Mesenchymal stem cell (in vitro differentiated cells and primary cell): Measurements from ENCODE around the gene KCNK17.

Experiments used
- DNase-seq: peaks from one replicate; pipeline ENCODE4 v3.0.0-alpha.2; 2013
- H2AFZ ChIP-seq: one replicate; pipeline ENCODE4 v1.6.1; 2013; ENCODE audit warnings: low read depth, mild to moderate bottlenecking, control low read depth, inconsistent platforms, low read length, moderate library complexity
- H2AK5ac ChIP-seq: 2 replicates; pipeline ENCODE4 v1.6.1; 2013; ENCODE audit warnings: low read length, moderate library complexity, mild to moderate bottlenecking, inconsistent platforms; ENCODE audit not compliant: severe bottlenecking
- H2BK120ac ChIP-seq: one replicate; pipeline ENCODE4 v1.6.1; 2013; ENCODE audit warnings: low read depth, mild to moderate bottlenecking, inconsistent platforms, low read length, moderate library complexity
- H2BK12ac ChIP-seq, 2 experiments: one replicate each; pipeline ENCODE4 v1.6.1; 2013; ENCODE audit warnings: inconsistent platforms in 2 of 2, low read length in 2 of 2, mild to moderate bottlenecking in 2 of 2, moderate library complexity in 2 of 2, control low read depth in 1 of 2
- H2BK15ac ChIP-seq: one replicate; pipeline ENCODE4 v1.6.1; 2013; ENCODE audit warnings: mild to moderate bottlenecking, low read depth, inconsistent platforms; ENCODE audit not compliant: poor library complexity, severe bottlenecking
- H2BK5ac ChIP-seq: 2 replicates; pipeline ENCODE4 v1.6.1; 2013; ENCODE audit warnings: low read depth, mild to moderate bottlenecking, low read length, control low read depth, inconsistent platforms; ENCODE audit not compliant: poor library complexity, severe bottlenecking
- H3K14ac ChIP-seq, 2 experiments: one replicate each; pipeline ENCODE4 v1.6.1; 2013; ENCODE audit warnings: inconsistent platforms in 2 of 2, low read length in 2 of 2, control low read depth in 1 of 2, mild to moderate bottlenecking in 1 of 2, moderate library complexity in 1 of 2
- H3K18ac ChIP-seq, 2 experiments: one replicate each; pipeline ENCODE4 v1.6.1; 2013; ENCODE audit warnings: inconsistent platforms in 2 of 2, low read length in 2 of 2, control low read depth in 1 of 2, low read depth in 1 of 2, mild to moderate bottlenecking in 1 of 2
- H3K23ac ChIP-seq, 2 experiments: one replicate each; pipeline ENCODE4 v1.6.1; 2013; ENCODE audit warnings: inconsistent platforms in 2 of 2, low read length in 2 of 2, mild to moderate bottlenecking in 2 of 2, moderate library complexity in 2 of 2, control low read depth in 1 of 2
- H3K27ac ChIP-seq: 2 replicates; pipeline ENCODE4 v1.5.1; 2013; ENCODE audit warnings: mild to moderate bottlenecking, moderate library complexity, low read length, control low read depth, inconsistent platforms; ENCODE audit not compliant: poor library complexity, severe bottlenecking
- H3K27me3 ChIP-seq, 2 experiments: 2 replicates each; pipeline versions ENCODE4 v1.6.1 to v1.7.0; 2013; ENCODE audit warnings: low read length in 2 of 2, mild to moderate bottlenecking in 2 of 2, moderate library complexity in 2 of 2, control low read depth in 1 of 2, inconsistent platforms in 1 of 2; ENCODE audit not compliant: control insufficient read depth in 1 of 2, insufficient read depth in 1 of 2
- H3K36me3 ChIP-seq, 2 experiments: 2 replicates each; pipeline versions ENCODE4 v1.6.1 to v1.7.0; 2013; ENCODE audit warnings: low read length in 2 of 2, control low read depth in 1 of 2, inconsistent platforms in 1 of 2, low read depth in 1 of 2, mild to moderate bottlenecking in 1 of 2; ENCODE audit not compliant: insufficient read depth in 2 of 2, control insufficient read depth in 1 of 2
- H3K4ac ChIP-seq, 2 experiments: one replicate each; pipeline ENCODE4 v1.6.1; 2013; ENCODE audit warnings: inconsistent platforms in 2 of 2, low read length in 2 of 2, mild to moderate bottlenecking in 2 of 2, moderate library complexity in 2 of 2, control low read depth in 1 of 2, low read depth in 1 of 2
- H3K4me1 ChIP-seq: 2 replicates; pipeline ENCODE4 v1.6.1; 2013; ENCODE audit warnings: low read depth, low read length, control low read depth; ENCODE audit not compliant: control insufficient read depth, insufficient read depth
- H3K4me2 ChIP-seq: 2 replicates; pipeline ENCODE4 v1.6.1; 2013; ENCODE audit warnings: low read length, mild to moderate bottlenecking, inconsistent platforms; ENCODE audit not compliant: poor library complexity, severe bottlenecking
- H3K4me3 ChIP-seq, 2 experiments: 2 replicates each; pipeline versions ENCODE4 v1.5.1 to v1.7.0; 2013; ENCODE audit warnings: low read length in 2 of 2, mild to moderate bottlenecking in 2 of 2, control low read depth in 1 of 2, low read depth in 1 of 2; ENCODE audit not compliant: insufficient read depth in 1 of 2
- H3K79me1 ChIP-seq: replicated peaks from 2 replicates; pipeline ENCODE4 v1.6.1; 2013; ENCODE audit warnings: mild to moderate bottlenecking, control low read depth, low read length, inconsistent platforms; ENCODE audit not compliant: poor library complexity, severe bottlenecking
- H3K9ac ChIP-seq: 2 replicates; pipeline ENCODE4 v1.7.0; 2013; ENCODE audit warnings: mild to moderate bottlenecking, low read length, moderate library complexity
- H3K9me3 ChIP-seq: 2 replicates; pipeline ENCODE4 v1.7.0; 2013; ENCODE audit warnings: mild to moderate bottlenecking, low read length; ENCODE audit not compliant: control insufficient read depth
- H4K8ac ChIP-seq: one replicate; pipeline ENCODE4 v1.6.1; 2013; ENCODE audit warnings: inconsistent platforms, mild to moderate bottlenecking, low read length, moderate library complexity
- H4K91ac ChIP-seq: one replicate; pipeline ENCODE4 v1.6.1; 2013; ENCODE audit warnings: mild to moderate bottlenecking, low read length, inconsistent platforms
- WGBS: methylation state at CpG from one replicate; pipeline ENCODE4 v1.1.7; 2013; ENCODE audit warnings: mixed read lengths; 5-methylcytosine and 5-hydroxymethylcytosine counted together

The KCNK17 gene

GRCh38 chr6:39268721-39269120, 45.5 kb downstream of the KCNK17 start:
- no peak overlapping the region for H2BK120ac ChIP-seq
- H3K36me3 ChIP-seq = no peaks in the 10 kb centered on the region
- H3K4ac ChIP-seq = no peak overlapping the region
- H4K8ac ChIP-seq = no peak overlapping the region
- H3K14ac ChIP-seq = no peak overlapping the region
- H3K4me1 ChIP-seq = no peaks in the 10 kb centered on the region
- DNase-seq = no peak
- no peak overlapping the region for H3K18ac ChIP-seq
- H3K27me3 ChIP-seq = peaks cover 0 to 3% of the 10 kb centered on the region in 2 experiments
- H3K79me1 ChIP-seq = no peaks in the 10 kb centered on the region
- no peak overlapping the region for H3K27ac ChIP-seq
- no peak overlapping the region for H2AK5ac ChIP-seq
- H2BK15ac ChIP-seq = no peak overlapping the region
- H3K23ac ChIP-seq = no peak overlapping the region
- H3K4me3 ChIP-seq = no peak overlapping the region
- WGBS = 100% methylated on average over 1 of the region's 3 CpGs
- no peak overlapping the region for H4K91ac ChIP-seq
- no peak overlapping the region for H3K4me2 ChIP-seq
- no peak overlapping the region for H2BK12ac ChIP-seq
- no peak overlapping the region for H2AFZ ChIP-seq
- no peak overlapping the region for H2BK5ac ChIP-seq
- H3K9ac ChIP-seq = no peak overlapping the region
- no peaks in the 10 kb centered on the region for H3K9me3 ChIP-seq

GRCh38 chr6:39268171-39268570, 46.0 kb downstream of the KCNK17 start:
- no peaks in the 10 kb centered on the region for H3K79me1 ChIP-seq
- H3K18ac ChIP-seq = no peak overlapping the region
- H3K14ac ChIP-seq = no peak overlapping the region
- no peak overlapping the region for H4K8ac ChIP-seq
- 92% methylated on average over 5 of the region's 7 CpGs for WGBS
- H3K36me3 ChIP-seq = no peaks in the 10 kb centered on the region
- no peak overlapping the region for H2BK5ac ChIP-seq
- no peaks in the 10 kb centered on the region for H3K9me3 ChIP-seq
- no peak overlapping the region for H3K4ac ChIP-seq
- H2BK12ac ChIP-seq = no peak overlapping the region
- peaks cover 0 to 3% of the 10 kb centered on the region in 2 experiments for H3K27me3 ChIP-seq
- H2AFZ ChIP-seq = no peak overlapping the region
- H3K4me1 ChIP-seq = no peaks in the 10 kb centered on the region
- H4K91ac ChIP-seq = no peak overlapping the region
- no peak overlapping the region for H3K23ac ChIP-seq
- H2BK120ac ChIP-seq = no peak overlapping the region
- H3K27ac ChIP-seq = no peak overlapping the region
- H3K4me2 ChIP-seq = no peak overlapping the region
- H3K4me3 ChIP-seq = no peak overlapping the region
- H2BK15ac ChIP-seq = no peak overlapping the region
- DNase-seq = no peak
- H3K9ac ChIP-seq = no peak overlapping the region
- no peak overlapping the region for H2AK5ac ChIP-seq

- Histone ChIP-seq H3K36me3 (no peaks in the 10 kb centered on the region), H3K4ac (no peak overlapping the region), H3K14ac (no peak overlapping the region), H3K18ac (no peak overlapping the region), H3K9me3 (no peaks in the 10 kb centered on the region), H3K79me1 (no peaks in the 10 kb centered on the region), H2BK15ac (no peak overlapping the region), H3K4me2 (no peak overlapping the region), H2AFZ (no peak overlapping the region), H2AK5ac (no peak overlapping the region), H2BK120ac (no peak overlapping the region), H3K9ac (no peak overlapping the region), H3K27ac (no peak overlapping the region), H3K4me3 (no peak overlapping the region), H4K91ac (no peak overlapping the region), H3K23ac (no peak overlapping the region), H3K4me1 (no peaks in the 10 kb centered on the region), H4K8ac (no peak overlapping the region), H2BK5ac (no peak overlapping the region), H2BK12ac (no peak overlapping the region), H3K27me3 (peaks cover 0 to 3% of the 10 kb centered on the region in 2 experiments)
- DNase-seq = no peak
- WGBS = 74% methylated on average over 5 of the region's 5 CpGs
Measured at GRCh38 chr6:39266782-39267355, 47.4 kb downstream of the KCNK17 start.

- Histone ChIP-seq H3K36me3 (no peaks in the 10 kb centered on the region), H2BK15ac (no peak overlapping the region), H3K9me3 (no peaks in the 10 kb centered on the region), H3K4me1 (no peaks in the 10 kb centered on the region), H3K4me2 (no peak overlapping the region), H3K4me3 (no peak overlapping the region), H2AK5ac (no peak overlapping the region), H2BK12ac (no peak overlapping the region), H2BK120ac (no peak overlapping the region), H3K9ac (no peak overlapping the region), H3K79me1 (no peaks in the 10 kb centered on the region), H3K23ac (no peak overlapping the region), H3K14ac (no peak overlapping the region), H4K8ac (no peak overlapping the region), H2AFZ (no peak overlapping the region), H3K4ac (no peak overlapping the region), H2BK5ac (no peak overlapping the region), H3K27ac (no peak overlapping the region), H4K91ac (no peak overlapping the region), H3K18ac (no peak overlapping the region), H3K27me3 (peaks cover 0 to 3% of the 10 kb centered on the region in 2 experiments)
- no CpG with 5 or more reads among the region's 2 CpGs for WGBS
- no peak for DNase-seq
Measured at GRCh38 chr6:39266375-39266774, 47.8 kb downstream of the KCNK17 start.
